ENCODE data around the gene MYO10. TPM values are rescaled to one million over a fixed set of nuclear protein-coding genes. Genes with fewer than 3 reads are reported as not detected.

The MYO10 gene
- polyA plus RNA-seq, 3 donors = 0.23 to 1.1 (median 0.35) TPM

DNA sequence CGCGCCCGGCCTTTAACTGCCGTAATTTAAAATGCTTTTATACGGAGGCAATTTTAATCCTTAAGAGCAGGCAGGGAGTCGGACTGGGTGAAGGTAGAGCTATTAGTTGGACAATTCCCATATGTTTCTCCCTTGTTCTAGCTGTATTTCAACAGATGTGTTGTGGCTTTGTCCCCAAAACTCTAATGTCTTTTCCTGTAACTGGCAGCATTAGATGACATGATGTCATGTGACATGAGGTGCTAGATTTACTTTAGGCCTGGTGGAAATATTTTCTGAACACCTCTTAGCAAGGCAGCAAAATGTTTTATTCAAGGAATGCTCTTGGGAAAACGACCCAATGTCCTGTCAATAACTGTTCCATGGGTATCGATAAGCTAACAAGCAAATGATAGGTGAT lies 8.5 kb downstream of the MYO10 start:
- Histone ChIP-seq H2AFZ (ENCODE audit: insufficient read depth, low read depth, low read length, poor library complexity, severe bottlenecking) (no peak overlapping the region), H3K9me3 (replicated peaks in 1 of 2; ENCODE audit: control insufficient read depth in 1 of 2, insufficient read depth in 1 of 2, low read length in 2 of 2) (peaks cover 0 to 4% of the 10 kb centered on the region in 2 donors), H3K36me3 (replicated peaks in 1 of 2; ENCODE audit: control insufficient read depth in 1 of 2, insufficient read depth in 2 of 2, low read length in 2 of 2) (no peaks in the 10 kb centered on the region), H3K27me3 (ENCODE audit: control insufficient read depth in 2 of 2, insufficient read depth in 2 of 2, low read length in 2 of 2) (peaks cover 7 to 9% of the 10 kb centered on the region in 2 donors), H3K4me1 (ENCODE audit: control insufficient read depth in 1 of 2, insufficient read depth in 2 of 2, low read length in 2 of 2) (no peaks in the 10 kb centered on the region), H3K4me2 (replicated peaks; ENCODE audit: extremely low read depth, low read length, poor library complexity, severe bottlenecking) (no peak overlapping the region), H3K79me2 (ENCODE audit: insufficient read depth, low read length) (no peaks in the 10 kb centered on the region), H3K9ac (ENCODE audit: insufficient read depth, low read length, poor library complexity, severe bottlenecking) (no peak overlapping the region), H3K27ac (ENCODE audit: low read depth in 1 of 2, low read length in 2 of 2) (no peak overlapping the region), H3K4me3 (replicated peaks in 1 of 3; ENCODE audit: low read depth in 2 of 3, low read length in 3 of 3) (no peak overlapping the region), H4K20me1 (ENCODE audit: insufficient read depth, low read length) (no peaks in the 10 kb centered on the region)
- H3K9me3 Mint-ChIP-seq = peaks cover 0 to 7% (median 2%) of the 10 kb centered on the region in 7 donors
- WGBS (ENCODE audit: insufficient coverage) = 100% methylated on average over 1 of the region's 8 CpGs
- DNase-seq = no peak
- intact Hi-C loops (cut with micrococcal nuclease) = no loop called here
- H3K36me3 Mint-ChIP-seq = no peaks in the 10 kb centered on the region
- peaks cover 4% of the 10 kb centered on the region for H3K4me1 Mint-ChIP-seq
- no peak overlapping the region for H3K27ac Mint-ChIP-seq
- H3K27me3 Mint-ChIP-seq (ENCODE audit: low read depth in 3 of 3) = peaks cover 11 to 18% (median 17%) of the 10 kb centered on the region in 3 donors
- no peak overlapping the region for H3K4me3 Mint-ChIP-seq
- TF ChIP-seq, protein P1, sequence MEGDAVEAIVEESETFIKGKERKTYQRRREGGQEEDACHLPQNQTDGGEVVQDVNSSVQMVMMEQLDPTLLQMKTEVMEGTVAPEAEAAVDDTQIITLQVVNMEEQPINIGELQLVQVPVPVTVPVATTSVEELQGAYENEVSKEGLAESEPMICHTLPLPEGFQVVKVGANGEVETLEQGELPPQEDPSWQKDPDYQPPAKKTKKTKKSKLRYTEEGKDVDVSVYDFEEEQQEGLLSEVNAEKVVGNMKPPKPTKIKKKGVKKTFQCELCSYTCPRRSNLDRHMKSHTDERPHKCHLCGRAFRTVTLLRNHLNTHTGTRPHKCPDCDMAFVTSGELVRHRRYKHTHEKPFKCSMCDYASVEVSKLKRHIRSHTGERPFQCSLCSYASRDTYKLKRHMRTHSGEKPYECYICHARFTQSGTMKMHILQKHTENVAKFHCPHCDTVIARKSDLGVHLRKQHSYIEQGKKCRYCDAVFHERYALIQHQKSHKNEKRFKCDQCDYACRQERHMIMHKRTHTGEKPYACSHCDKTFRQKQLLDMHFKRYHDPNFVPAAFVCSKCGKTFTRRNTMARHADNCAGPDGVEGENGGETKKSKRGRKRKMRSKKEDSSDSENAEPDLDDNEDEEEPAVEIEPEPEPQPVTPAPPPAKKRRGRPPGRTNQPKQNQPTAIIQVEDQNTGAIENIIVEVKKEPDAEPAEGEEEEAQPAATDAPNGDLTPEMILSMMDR (IDR thresholded peaks at IDR 0.05) = no peak

DNA sequence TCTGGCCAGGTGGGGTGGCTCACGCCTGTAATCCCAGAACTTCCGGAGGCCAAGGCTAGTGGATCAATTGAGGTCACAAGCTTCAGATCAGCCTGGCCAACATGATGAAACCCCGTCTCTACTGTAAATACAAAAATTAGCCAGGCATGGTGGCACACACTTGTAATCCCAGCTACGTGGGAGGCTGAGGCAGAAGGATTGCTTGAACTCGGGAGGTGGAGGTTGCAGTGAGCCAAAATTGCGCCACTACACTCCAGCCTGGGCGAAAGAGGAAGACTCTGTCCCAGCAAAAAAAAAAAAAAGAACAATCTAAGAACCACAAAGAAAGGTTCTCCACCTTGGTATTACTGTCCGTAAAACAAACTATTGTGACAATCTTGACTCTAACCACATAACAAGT lies 9.7 kb downstream of the MYO10 start:
- Histone ChIP-seq H2AFZ (ENCODE audit: insufficient read depth, low read depth, low read length, poor library complexity, severe bottlenecking) (no peak overlapping the region), H4K20me1 (ENCODE audit: insufficient read depth, low read length) (no peaks in the 10 kb centered on the region), H3K4me2 (replicated peaks; ENCODE audit: extremely low read depth, low read length, poor library complexity, severe bottlenecking) (no peak overlapping the region), H3K27ac (ENCODE audit: low read depth in 1 of 2, low read length in 2 of 2) (no peak overlapping the region), H3K79me2 (ENCODE audit: insufficient read depth, low read length) (no peaks in the 10 kb centered on the region), H3K27me3 (ENCODE audit: control insufficient read depth in 2 of 2, insufficient read depth in 2 of 2, low read length in 2 of 2) (peaks cover under 1 to 2% of the 10 kb centered on the region in 2 donors), H3K9ac (ENCODE audit: insufficient read depth, low read length, poor library complexity, severe bottlenecking) (no peak overlapping the region), H3K9me3 (replicated peaks in 1 of 2; ENCODE audit: control insufficient read depth in 1 of 2, insufficient read depth in 1 of 2, low read length in 2 of 2) (peaks cover 0 to 4% of the 10 kb centered on the region in 2 donors), H3K4me3 (replicated peaks in 1 of 3; ENCODE audit: low read depth in 2 of 3, low read length in 3 of 3) (no peak overlapping the region), H3K36me3 (replicated peaks in 1 of 2; ENCODE audit: control insufficient read depth in 1 of 2, insufficient read depth in 2 of 2, low read length in 2 of 2) (no peaks in the 10 kb centered on the region), H3K4me1 (ENCODE audit: control insufficient read depth in 1 of 2, insufficient read depth in 2 of 2, low read length in 2 of 2) (no peaks in the 10 kb centered on the region)
- TF ChIP-seq, protein P1 (IDR thresholded peaks at IDR 0.05) = no peak
- Mint-ChIP-seq H3K36me3 (no peaks in the 10 kb centered on the region), H3K9me3 (peaks cover 0 to 9% (median 2%) of the 10 kb centered on the region in 7 donors), H3K4me3 (no peak overlapping the region), H3K27ac (no peak overlapping the region), H3K4me1 (peaks cover 4% of the 10 kb centered on the region), H3K27me3 (ENCODE audit: low read depth in 3 of 3) (peaks cover 3 to 9% (median 7%) of the 10 kb centered on the region in 3 donors)
- no peak for DNase-seq
- WGBS (ENCODE audit: insufficient coverage) = 68% methylated on average over 4 of the region's 8 CpGs
- intact Hi-C loops (cut with micrococcal nuclease) = no loop called here
